ENCODE data around the gene SND1.

The SND1 gene

GRCh38 chr7:127713006-127713405 lies 61.0 kb downstream of the SND1 start:
- DNase-seq (ENCODE audit: low spot score): no peak
- in situ Hi-C loops (cut with MboI; ENCODE audit: low sequenced_read_pairs, unreplicated experiment): no loop called here
- TF ChIP-seq CTCF (IDR thresholded peaks at IDR 0.05; ENCODE audit: borderline replicate concordance, control extremely low read depth, extremely low read depth, insufficient read depth, missing control alignments): no peak

GRCh38 chr7:127713758-127714157 lies 61.8 kb downstream of the SND1 start:
- no peak for DNase-seq (ENCODE audit: low spot score)
- TF ChIP-seq CTCF (IDR thresholded peaks at IDR 0.05; ENCODE audit: borderline replicate concordance, control extremely low read depth, extremely low read depth, insufficient read depth, missing control alignments): no peak
- in situ Hi-C loops (cut with MboI; ENCODE audit: low sequenced_read_pairs, unreplicated experiment): no loop called here

- in situ Hi-C loops (cut with MboI; ENCODE audit: low sequenced_read_pairs, unreplicated experiment): no loop called here
- DNase-seq (ENCODE audit: low spot score): no peak
- no peak for TF ChIP-seq CTCF (IDR thresholded peaks at IDR 0.05; ENCODE audit: borderline replicate concordance, control extremely low read depth, extremely low read depth, insufficient read depth, missing control alignments)
Observed at GRCh38 chr7:127715272-127715671, 63.3 kb downstream of the SND1 start.

- in situ Hi-C loops (cut with MboI; ENCODE audit: low sequenced_read_pairs, unreplicated experiment): no loop called here
- DNase-seq (ENCODE audit: low spot score): no peak
- no peak for TF ChIP-seq CTCF (IDR thresholded peaks at IDR 0.05; ENCODE audit: borderline replicate concordance, control extremely low read depth, extremely low read depth, insufficient read depth, missing control alignments)
Observed at GRCh38 chr7:127715901-127716300, 63.9 kb downstream of the SND1 start.

GRCh38 chr7:127717502-127718339 lies 65.7 kb downstream of the SND1 start:
- no peak for DNase-seq (ENCODE audit: low spot score)
- no peak for TF ChIP-seq CTCF (IDR thresholded peaks at IDR 0.05; ENCODE audit: borderline replicate concordance, control extremely low read depth, extremely low read depth, insufficient read depth, missing control alignments)
- in situ Hi-C loops (cut with MboI; ENCODE audit: low sequenced_read_pairs, unreplicated experiment): no loop called here

GRCh38 chr7:127718340-127718679 lies 66.3 kb downstream of the SND1 start:
- no peak for TF ChIP-seq CTCF (IDR thresholded peaks at IDR 0.05; ENCODE audit: borderline replicate concordance, control extremely low read depth, extremely low read depth, insufficient read depth, missing control alignments)
- in situ Hi-C loops (cut with MboI; ENCODE audit: low sequenced_read_pairs, unreplicated experiment): no loop called here
- DNase-seq (ENCODE audit: low spot score): no peak

All from GM13976 (cell line).